UCSD-AML1 (cell line): Measurements from ENCODE around the gene KRT84.
"Not testable (repeated sequence)": the region's sequence is repeated elsewhere in the genome, so short reads cannot be mapped to it uniquely, and the experiment has no call there.

Source experiments
- DNase-seq: peaks from one replicate; lab custom pipeline; 2025; ENCODE audit not compliant: unreplicated experiment; lab: John Stamatoyannopoulos, UW

KRT84 gene

GRCh38 chr12:52346593-52346992 lies 38.9 kb downstream of the KRT84 start:
- no peak for DNase-seq

GRCh38 chr12:52345041-52345440 lies 40.4 kb downstream of the KRT84 start:
- DNase-seq = not testable (repeated sequence)

- no peak for DNase-seq
These were observed 41.3 kb downstream of the KRT84 start for GRCh38 chr12:52344111-52344510.

GRCh38 chr12:52343550-52343949 lies 41.9 kb downstream of the KRT84 start:
- no peak for DNase-seq

GRCh38 chr12:52342781-52343490 lies 42.5 kb downstream of the KRT84 start:
- no peak for DNase-seq

GRCh38 chr12:52341066-52341580 lies 44.3 kb downstream of the KRT84 start:
- no peak for DNase-seq

GRCh38 chr12:52338241-52338960 lies 47.1 kb downstream of the KRT84 start:
- DNase-seq = no peak

- DNase-seq = no peak
These were observed 48.4 kb downstream of the KRT84 start for GRCh38 chr12:52337054-52337453.

GRCh38 chr12:52336641-52337040 lies 48.8 kb downstream of the KRT84 start:
- DNase-seq = no peak

- no peak for DNase-seq
These were observed 49.7 kb downstream of the KRT84 start for GRCh38 chr12:52335598-52336262.

GRCh38 chr12:52334185-52334584 lies 51.3 kb downstream of the KRT84 start:
- DNase-seq = no peak

GRCh38 chr12:52333321-52333720 lies 52.1 kb downstream of the KRT84 start:
- DNase-seq = no peak

- no peak for DNase-seq
These were observed 53.1 kb downstream of the KRT84 start for GRCh38 chr12:52332381-52332780.

GRCh38 chr12:52331833-52332232 lies 53.6 kb downstream of the KRT84 start:
- no peak for DNase-seq

- DNase-seq = no peak
These were observed 54.4 kb downstream of the KRT84 start for GRCh38 chr12:52331039-52331438.

GRCh38 chr12:52327830-52328500 lies 57.5 kb downstream of the KRT84 start:
- DNase-seq = no peak
